Left lung (tissue), 10 donors: Measurements from ENCODE around the gene ICAM5. TPM values are rescaled to one million over a fixed set of nuclear protein-coding genes. Genes with fewer than 3 reads are reported as not detected.

Experiments
- ATAC-seq: fragments of 200-7000 bp; cut with Tn5 transposase; one replicate; pipeline ENCODE4 v1.9.1; 2020; ENCODE audit warnings: moderate library complexity
- DNase-seq, 4 donors: peaks; one replicate each; pipeline ENCODE4 v3.0.0-alpha.2; 2013 to 2020
- H3K27ac ChIP-seq, 2 donors: fragments of 200-600 bp; sonication (generic) in 1 of 2; one replicate each; pipeline versions ENCODE4 v1.5.0 to v1.8.0; 2020 to 2021
- H3K27me3 ChIP-seq, 2 donors: fragments of 200-600 bp; sonication (generic) in 1 of 2; one replicate each; pipeline versions ENCODE4 v1.5.0 to v1.8.0; 2020 to 2021
- H3K36me3 ChIP-seq, 2 donors: fragments of 200-600 bp; sonication (generic) in 1 of 2; one replicate each; pipeline versions ENCODE4 v1.5.0 to v1.8.0; 2020 to 2021
- H3K4me1 ChIP-seq, 2 donors: fragments of 200-600 bp; one replicate each; pipeline ENCODE4 v1.8.0; 2021
- H3K4me3 ChIP-seq, 2 donors: fragments of 200-600 bp; sonication (generic) in 1 of 2; one replicate each; pipeline versions ENCODE4 v1.5.0 to v1.8.0; 2020 to 2021; ENCODE audit warnings: mild to moderate bottlenecking in 1 of 2
- H3K9me3 ChIP-seq, 2 donors: fragments of 200-600 bp; sonication (generic) in 1 of 2; one replicate each; pipeline versions ENCODE4 v1.5.0 to v1.8.0; 2020 to 2021
- intact Hi-C, 2 donors: fragments of 100-400 bp; cut with DNase I; formaldehyde crosslinking; loops; one replicate each; pipeline versions ENCODE4 v1.11.2 to v1.14.2; 2022
- polyA plus RNA-seq, 6 donors: library from polyadenylated mRNA; unstranded; fragments of 120-200 nt; gene quantifications; one replicate each; pipeline ENCODE4 v1.2.1, GENCODE V29; 2013; ENCODE audit not compliant: insufficient read length in 6 of 6
- total RNA-seq, 2 donors: library from RNA; stranded (reverse); fragmentation: NEBNext Ultra II Directional; extraction: Animal tissue kit (Norgen Biotek cat#: 25700); gene quantifications; one replicate each; pipeline ENCODE4 v1.2.1, GENCODE V29; 2021
- TF ChIP-seq, protein P1 (sequence below), 2 donors: fragments of 200-600 bp; sonication (generic) in 1 of 2; IDR thresholded peaks; one replicate each; pipeline versions ENCODE4 v1.5.0 to v1.8.0; 2021; ENCODE audit warnings: antibody characterized with exemption in 2 of 2
- donor health status: DM: no; HTN: yes; CAD: no.
- donor health status: DM: no; HTN: no; CAD: no.

ICAM5 gene
- total and polyA plus RNA-seq, 8 donors, result 3.9 to 25.7 (median 11.4) TPM

DNA sequence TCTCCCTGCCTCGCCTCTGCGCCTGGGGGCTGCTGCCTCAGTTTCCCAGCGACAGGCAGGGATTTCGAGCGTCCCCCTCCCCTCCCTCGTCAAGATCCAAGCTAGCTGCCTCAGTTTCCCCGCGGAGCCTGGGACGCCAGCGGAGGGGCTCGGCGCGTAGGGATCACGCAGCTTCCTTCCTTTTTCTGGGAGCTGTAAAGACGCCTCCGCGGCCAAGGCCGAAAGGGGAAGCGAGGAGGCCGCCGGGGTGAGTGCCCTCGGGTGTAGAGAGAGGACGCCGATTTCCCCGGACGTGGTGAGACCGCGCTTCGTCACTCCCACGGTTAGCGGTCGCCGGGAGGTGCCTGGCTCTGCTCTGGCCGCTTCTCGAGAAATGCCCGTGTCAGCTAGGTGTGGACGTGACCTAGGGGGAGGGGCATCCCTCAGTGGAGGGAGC is 19.6 kb upstream of the ICAM5 start:
- peak in 3 of 4 donors; percentile 33 to 98 (median 92) for DNase-seq
- intact Hi-C loops, result loop anchor here in 1 of 2 donors (5.0 kb wide), 1 partner anchor 122 kb away; no protein-coding TSS in a partner anchor
- peak; percentile 61 for ATAC-seq

DNA sequence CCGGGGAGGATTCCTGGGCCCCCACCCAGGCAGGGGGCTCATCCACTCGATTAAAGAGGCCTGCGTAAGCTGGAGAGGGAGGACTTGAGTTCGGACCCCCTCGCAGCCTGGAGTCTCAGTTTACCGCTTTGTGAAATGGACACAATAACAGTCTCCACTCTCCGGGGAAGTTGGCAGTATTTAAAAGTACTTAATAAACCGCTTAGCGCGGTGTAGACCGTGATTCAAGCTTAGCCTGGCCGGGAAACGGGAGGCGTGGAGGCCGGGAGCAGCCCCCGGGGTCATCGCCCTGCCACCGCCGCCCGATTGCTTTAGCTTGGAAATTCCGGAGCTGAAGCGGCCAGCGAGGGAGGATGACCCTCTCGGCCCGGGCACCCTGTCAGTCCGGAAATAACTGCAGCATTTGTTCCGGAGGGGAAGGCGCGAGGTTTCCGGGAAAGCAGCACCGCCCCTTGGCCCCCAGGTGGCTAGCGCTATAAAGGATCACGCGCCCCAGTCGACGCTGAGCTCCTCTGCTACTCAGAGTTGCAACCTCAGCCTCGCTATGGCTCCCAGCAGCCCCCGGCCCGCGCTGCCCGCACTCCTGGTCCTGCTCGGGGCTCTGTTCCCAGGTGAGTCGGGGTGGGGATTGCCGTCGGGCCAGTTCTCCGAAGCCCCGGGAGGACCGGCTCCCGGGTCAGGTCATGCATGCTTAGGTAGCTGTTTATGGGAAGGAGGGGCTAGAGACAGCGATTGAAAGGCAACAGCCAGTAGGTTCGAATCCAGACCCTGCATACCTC is 18.9 kb upstream of the ICAM5 start, which contains the start of gene ICAM1:
Gene ICAM1 (plus strand): TSS at position 505 of the 779 bp plus-strand sequence. CDS start 40 bp downstream, at position 545.
- peak; percentile 65 to 96 (median 88) for DNase-seq
- no peaks in the 10 kb centered on the region for H3K27me3 ChIP-seq
- H3K9me3 ChIP-seq, result no peaks in the 10 kb centered on the region
- peak within 1 kb of the TSS; percentile 96 to 99 for H3K27ac ChIP-seq
- TF ChIP-seq, protein P1, sequence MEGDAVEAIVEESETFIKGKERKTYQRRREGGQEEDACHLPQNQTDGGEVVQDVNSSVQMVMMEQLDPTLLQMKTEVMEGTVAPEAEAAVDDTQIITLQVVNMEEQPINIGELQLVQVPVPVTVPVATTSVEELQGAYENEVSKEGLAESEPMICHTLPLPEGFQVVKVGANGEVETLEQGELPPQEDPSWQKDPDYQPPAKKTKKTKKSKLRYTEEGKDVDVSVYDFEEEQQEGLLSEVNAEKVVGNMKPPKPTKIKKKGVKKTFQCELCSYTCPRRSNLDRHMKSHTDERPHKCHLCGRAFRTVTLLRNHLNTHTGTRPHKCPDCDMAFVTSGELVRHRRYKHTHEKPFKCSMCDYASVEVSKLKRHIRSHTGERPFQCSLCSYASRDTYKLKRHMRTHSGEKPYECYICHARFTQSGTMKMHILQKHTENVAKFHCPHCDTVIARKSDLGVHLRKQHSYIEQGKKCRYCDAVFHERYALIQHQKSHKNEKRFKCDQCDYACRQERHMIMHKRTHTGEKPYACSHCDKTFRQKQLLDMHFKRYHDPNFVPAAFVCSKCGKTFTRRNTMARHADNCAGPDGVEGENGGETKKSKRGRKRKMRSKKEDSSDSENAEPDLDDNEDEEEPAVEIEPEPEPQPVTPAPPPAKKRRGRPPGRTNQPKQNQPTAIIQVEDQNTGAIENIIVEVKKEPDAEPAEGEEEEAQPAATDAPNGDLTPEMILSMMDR (IDR thresholded peaks at IDR 0.05), result peak in 1 of 2 donors; percentile 31
- intact Hi-C loops, result loop anchor here in 1 of 2 donors (5.0 kb wide), 1 partner anchor 121 kb away; no protein-coding TSS in a partner anchor
- H3K4me3 ChIP-seq, result peak within 1 kb of the TSS; percentile 51 to 65
- peaks cover 0 to 33% of the 10 kb centered on the region in 2 donors for H3K36me3 ChIP-seq
- peak; percentile 75 for ATAC-seq
- H3K4me1 ChIP-seq, result peaks cover 3 to 69% of the 10 kb centered on the region in 2 donors

More for the DNA sequence above, 19.6 kb upstream of the ICAM5 start:
- Histone ChIP-seq H3K4me3 (peak overlapping the region; percentile 51 to 65), H3K4me1 (peaks cover 3 to 68% of the 10 kb centered on the region in 2 donors), H3K9me3 (no peaks in the 10 kb centered on the region), H3K36me3 (peaks cover 0 to 27% of the 10 kb centered on the region in 2 donors), H3K27ac (peak overlapping the region; percentile 96 to 99), H3K27me3 (no peaks in the 10 kb centered on the region)
- TF ChIP-seq, protein P1 (IDR thresholded peaks at IDR 0.05), result no peak

GRCh38 chr19:10271543-10272086 is 18.1 kb upstream of the ICAM5 start:
- H3K27ac ChIP-seq, result peak overlapping the region; percentile 96 to 99
- no peaks in the 10 kb centered on the region for H3K27me3 ChIP-seq
- peaks cover 0 to 41% of the 10 kb centered on the region in 2 donors for H3K36me3 ChIP-seq
- peaks cover 3 to 76% of the 10 kb centered on the region in 2 donors for H3K4me1 ChIP-seq
- DNase-seq (no peak), ATAC-seq (peak; percentile 2)
- no peaks in the 10 kb centered on the region for H3K9me3 ChIP-seq
- intact Hi-C loops, result loop anchor here in 1 of 2 donors (5.0 kb wide), 1 partner anchor 121 kb away; no protein-coding TSS in a partner anchor
- H3K4me3 ChIP-seq, result peak overlapping the region; percentile 51 to 65
- TF ChIP-seq, protein P1 (IDR thresholded peaks at IDR 0.05), result no peak

DNA sequence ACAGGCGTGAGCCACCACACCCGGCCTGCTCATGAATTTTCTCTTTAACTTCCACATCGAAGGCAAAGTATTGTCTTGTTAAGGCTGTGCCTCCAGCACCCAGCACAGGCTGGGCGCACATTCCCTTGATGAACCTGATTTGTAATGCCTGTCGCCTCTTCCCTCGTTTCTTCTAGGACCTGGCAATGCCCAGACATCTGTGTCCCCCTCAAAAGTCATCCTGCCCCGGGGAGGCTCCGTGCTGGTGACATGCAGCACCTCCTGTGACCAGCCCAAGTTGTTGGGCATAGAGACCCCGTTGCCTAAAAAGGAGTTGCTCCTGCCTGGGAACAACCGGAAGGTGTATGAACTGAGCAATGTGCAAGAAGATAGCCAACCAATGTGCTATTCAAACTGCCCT is 15.2 kb upstream of the ICAM5 start:
- TF ChIP-seq, protein P1 (IDR thresholded peaks at IDR 0.05), result no peak
- peak overlapping the region in 1 of 2 donors; percentile 65 for H3K4me3 ChIP-seq
- H3K4me1 ChIP-seq, result peaks cover 14 to 88% of the 10 kb centered on the region in 2 donors
- intact Hi-C loops, result loop anchor here in 1 of 2 donors (5.0 kb wide), 1 partner anchor 118 kb away; no protein-coding TSS in a partner anchor
- no peaks in the 10 kb centered on the region for H3K9me3 ChIP-seq
- ATAC-seq (no peak), DNase-seq (no peak)
- peaks cover 0 to 70% of the 10 kb centered on the region in 2 donors for H3K36me3 ChIP-seq
- H3K27me3 ChIP-seq, result no peaks in the 10 kb centered on the region
- peak overlapping the region; percentile 31 to 96 for H3K27ac ChIP-seq
